NOMO-1 treated with dmso at 0.1 percent for 144 hours (cell line): ENCODE results near the gene INPP5A.
A peak's percentile ranks its signal among the peaks of the same experiment; 100 is the strongest.
"Not testable (repeated sequence)": the region's sequence is repeated elsewhere in the genome, so short reads cannot be mapped to it uniquely, and the experiment has no call there.

Source experiments
- DNase-seq: peaks from one replicate; lab custom pipeline; 2025; ENCODE audit not compliant: unreplicated experiment; lab: John Stamatoyannopoulos, UW

The INPP5A gene

DNA sequence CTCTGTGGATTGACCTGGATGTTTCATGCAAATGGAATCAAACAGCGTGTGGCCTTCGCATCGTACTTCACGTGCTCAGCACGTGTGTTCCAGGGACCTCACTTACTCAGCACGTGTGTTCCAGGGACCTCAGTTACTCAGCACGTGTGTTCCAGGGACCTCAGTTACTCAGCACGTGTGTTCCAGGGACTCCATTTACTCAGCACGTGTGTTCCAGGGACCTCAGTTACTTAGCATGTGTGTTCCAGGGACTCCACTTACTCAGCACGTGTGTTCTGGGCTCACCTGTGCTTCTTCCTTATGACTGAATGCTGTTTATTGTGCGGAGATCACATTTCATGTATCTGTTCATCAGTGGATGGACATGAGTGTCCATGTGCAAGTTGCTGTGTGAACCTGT lies 22.0 kb downstream of the INPP5A start:
- DNase-seq = no peak

DNA sequence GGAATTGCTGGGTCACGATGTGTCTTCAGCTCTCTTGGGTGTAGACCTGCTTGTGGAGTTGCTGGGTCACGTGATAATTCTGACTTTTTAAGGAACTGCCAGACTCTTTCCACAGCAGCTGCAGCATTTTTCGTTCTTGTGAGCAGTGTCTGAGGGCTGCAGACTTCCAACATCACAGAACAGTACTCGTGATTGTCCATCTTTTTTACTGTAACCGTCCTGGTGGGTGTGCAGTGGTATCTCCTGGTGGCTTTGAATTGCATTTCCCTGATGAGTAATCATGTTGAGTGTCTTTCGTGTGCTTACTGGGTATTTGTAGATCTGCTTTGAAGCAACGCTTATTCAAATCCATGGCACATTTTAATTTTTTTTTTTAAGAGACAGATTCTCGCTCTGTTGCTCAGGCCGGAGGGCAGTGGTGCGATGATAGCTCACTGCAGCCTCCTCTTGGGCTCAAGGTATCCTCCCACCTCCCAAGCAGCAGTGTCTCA lies 22.7 kb downstream of the INPP5A start:
- DNase-seq = peak; percentile 54

DNA sequence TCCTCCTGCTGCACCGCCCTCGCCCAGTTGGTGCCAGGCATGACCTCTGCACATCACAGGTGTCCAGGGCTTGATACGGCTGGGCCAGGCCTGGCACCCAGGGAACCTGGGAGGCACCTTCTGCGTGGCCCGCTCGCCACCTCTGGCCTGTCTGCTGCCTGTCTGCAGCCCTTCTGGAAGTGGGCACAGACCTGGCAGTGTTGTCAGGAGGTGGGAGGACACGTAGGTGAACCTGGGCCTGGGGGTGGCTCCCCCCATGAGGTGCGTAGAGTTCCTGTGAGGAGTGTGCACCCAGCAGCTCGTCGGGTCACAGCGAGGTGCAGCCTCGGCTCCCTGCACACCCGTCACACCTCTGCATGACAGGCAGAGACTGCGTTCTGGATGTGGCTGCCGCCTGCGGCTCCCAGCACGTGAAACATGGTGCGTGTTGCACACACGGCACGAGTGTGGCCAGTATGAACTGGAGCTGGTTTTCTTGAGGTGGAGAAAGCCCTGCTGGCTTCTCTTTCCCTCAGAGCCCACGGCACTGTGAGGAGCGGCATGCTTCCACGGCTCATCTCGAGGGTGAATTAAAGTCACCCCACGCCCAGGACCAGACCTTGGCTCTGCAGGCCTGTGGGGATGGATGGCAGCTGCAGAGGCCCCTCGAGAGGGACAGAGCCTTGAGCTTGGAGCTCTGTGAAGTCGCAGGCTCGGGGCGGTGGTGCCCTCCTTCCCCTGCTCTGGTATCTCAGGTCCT lies 24.8 kb downstream of the INPP5A start:
- DNase-seq = no peak

DNA sequence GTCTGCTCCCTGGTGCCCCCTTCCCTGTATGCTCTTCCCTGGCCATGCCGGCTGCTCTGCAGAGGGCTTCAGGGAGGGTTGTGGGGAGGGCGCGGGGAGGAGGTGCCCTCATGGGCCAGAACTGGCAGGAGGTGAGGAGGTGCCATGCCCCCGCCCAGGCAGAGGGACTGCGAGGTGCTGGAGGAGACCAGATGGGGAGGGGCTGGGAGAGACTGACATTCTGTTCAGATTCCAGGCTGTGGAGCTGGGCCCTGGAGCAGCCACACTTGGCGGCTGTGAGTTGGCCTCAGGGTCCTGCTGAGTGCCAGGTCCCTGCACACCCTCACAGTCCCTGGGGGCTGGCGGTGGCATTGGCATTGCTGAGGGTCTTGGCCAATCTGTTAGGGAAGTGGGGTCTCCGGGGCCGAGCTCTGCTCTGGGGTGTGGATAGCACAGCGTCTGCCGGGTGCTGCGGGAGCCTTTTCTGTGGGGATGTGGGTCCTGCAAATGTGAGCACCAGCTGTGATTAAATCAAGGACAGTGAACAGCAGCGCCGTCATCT lies 25.4 kb downstream of the INPP5A start:
- DNase-seq = no peak

DNA sequence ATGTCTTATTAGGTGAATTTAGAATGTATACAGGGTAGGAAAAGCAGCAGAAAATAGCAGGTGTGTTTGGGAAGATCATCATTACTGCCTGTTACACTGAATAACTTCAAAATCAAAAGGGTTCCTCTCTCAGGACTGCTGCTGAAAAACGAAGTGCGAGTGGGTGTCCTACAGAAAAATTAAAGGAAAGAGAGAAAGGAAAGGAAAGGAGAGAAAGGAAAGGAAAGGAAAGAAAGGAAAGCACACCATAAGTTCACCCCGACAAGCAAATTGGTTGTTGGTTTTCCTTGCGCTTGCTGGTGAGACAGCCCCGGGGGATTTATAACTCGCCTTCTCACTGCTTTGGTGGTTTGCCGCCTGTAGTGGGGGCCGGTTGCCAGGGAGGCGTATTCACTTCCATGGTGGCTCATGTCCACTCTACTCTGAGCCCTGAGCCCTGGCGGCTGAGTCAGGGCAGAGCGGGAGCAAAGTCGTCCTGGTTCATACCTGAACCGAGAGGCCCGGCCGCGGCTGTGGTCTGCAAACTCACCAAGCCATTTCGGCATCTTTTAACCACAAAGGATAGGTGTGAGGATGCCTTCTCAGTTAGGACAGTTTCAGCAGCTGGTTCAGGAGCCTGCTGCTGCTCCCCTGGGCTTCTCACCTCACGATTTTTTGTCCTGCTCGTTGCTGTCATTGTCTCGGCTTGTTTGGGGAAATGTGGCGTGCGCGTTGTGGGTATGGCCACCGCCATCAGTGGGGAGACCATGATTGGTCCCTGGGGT lies 26.1 kb downstream of the INPP5A start:
- DNase-seq = no peak

DNA sequence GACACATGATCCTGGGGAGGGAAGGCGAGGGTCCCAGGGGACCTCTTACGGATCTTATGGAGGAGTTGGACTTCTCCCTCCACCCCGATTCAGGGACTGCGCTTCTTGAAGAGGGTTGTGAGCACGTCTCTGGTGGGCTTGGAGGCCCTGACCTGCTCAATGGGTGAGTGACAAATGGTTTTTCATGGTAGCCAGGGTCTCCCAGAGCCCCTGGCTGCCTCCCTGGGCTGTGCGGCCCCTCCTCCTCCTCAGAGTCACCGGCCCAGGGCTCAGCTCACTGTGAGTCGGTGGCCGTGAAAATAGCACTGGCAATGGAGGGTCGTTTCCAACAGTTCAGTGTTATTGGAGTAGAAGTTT lies 26.6 kb downstream of the INPP5A start:
- no peak for DNase-seq

DNA sequence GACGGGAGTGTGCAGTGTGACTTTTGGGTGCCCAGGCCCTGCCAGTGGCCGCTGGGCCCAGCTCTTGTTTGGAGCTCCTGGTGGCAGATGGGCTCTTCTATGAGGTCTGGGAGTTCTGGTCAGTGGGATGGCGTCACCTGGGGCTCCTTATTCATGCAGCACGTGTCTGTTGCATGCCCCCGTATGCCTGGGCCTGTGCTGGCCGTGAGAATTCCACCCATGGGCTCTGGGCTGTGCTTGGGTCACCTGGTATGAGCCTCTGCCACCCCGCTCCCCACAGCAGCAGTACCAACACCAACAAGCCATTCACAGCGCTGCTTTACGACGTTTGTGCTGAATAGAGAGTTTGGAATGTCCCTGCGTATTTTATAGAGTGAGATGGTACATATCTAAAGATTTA lies 27.1 kb downstream of the INPP5A start:
- no peak for DNase-seq

DNA sequence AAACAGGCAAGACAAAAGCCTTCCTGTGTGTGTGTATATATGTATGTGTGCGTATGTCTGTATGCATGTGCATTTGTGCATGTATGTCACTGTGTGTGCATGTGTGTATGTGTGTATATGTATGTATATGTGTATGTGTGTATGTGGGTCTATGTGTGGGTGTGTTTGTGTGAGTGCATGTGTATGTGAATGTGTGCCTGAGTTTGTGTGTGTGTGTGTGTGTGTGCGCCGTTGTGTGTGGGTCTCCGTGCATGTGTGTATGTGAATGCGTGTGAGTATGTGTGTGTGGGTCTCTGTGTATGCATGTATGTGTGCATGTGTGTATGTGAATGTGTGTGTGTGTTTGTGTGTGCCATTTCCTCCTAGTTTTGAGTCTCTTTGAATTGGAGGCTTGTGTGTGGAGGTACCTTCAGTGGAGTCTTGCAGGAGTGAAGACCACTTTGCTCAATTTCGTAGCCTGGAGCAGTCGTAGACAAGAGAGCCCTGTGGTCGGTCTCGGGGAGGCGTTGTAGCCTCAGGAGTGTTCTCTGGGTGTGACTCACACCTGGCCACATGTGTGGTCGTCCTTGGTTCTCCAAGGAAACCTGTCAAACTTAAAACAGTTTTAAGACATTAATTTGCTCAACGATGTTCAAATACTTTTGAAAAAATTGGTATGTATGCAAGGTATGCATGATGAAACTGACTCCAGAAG lies 28.1 kb downstream of the INPP5A start:
- no peak for DNase-seq

DNA sequence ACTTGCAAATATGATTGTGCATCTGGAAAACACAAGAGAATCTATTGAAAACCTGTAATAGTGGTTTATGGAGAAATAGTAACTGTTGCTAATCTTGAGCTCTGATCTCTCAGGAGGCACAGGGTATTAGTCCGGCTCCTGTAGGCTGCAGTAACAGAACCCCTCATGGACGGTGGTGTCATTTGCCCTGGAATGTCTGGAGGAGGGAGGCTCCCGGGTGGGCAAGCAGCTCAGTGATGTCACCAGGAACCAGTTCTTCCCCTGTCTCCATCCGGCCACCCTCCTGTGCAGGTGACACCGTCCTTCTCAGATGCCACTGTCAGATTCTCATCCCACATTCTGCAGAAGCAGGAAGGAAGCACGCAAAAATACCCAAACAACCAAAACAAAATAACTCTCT lies 29.3 kb downstream of the INPP5A start:
- no peak for DNase-seq

DNA sequence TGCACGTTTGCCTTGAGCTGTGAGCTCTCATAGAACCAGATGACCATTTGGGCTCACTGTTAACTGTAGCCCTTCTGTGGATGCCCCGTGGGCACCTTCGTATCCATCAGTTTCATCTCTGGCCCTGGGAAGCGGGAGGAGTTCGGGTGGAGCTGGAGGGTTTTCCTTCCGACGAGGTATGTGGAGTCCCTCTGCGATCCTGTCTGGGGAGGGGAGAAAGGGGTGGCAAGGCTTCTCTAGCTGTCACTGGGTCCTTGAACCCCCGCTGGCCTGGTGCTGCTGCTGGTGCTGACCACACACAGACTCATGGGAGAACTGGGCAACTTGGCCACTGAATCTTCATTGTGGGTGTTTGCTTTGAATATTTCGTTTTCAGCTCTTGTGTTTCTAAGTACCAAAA lies 32.7 kb downstream of the INPP5A start:
- no peak for DNase-seq

DNA sequence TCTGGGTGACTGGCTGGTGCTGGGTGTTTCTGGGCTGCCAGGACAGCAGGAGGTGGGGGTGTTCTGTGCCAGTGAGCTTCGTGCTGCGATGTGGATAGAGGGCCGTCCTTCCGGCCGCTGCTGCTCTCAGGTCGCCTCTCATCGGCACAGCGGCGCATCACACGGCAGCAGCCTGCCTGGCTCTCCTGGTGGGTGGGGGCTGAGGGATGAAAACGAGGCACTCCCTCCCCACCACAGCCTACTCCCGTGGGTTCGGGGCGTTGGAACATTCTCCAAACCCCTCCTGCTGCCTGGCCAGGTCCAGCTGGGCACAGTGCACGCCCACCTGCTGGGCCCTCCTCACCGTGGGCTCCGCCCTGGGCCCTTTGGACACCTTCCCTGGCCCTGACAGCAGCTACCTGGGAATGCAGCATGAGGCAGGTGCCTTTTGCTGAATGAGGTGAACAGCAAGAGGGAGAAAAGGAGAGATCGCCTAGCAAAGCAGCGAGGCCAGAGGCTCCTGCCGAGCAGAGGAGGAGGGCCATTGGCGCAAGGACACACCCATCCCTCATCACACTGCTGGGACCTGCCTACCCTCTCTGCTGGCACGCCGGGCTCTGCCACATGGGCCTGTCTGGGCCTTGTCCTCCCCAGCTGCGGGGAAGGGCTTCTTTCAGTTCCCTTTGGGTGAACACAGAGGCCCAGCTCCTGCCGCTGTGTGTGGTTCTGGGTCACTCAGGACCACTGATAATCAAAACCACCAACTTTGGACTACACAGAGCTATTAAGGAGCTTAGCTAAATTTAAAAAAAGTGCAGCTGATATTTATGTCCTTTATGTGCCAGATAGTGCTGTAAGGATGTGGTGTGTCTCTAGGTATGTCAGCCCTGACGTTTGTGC lies 33.4 kb downstream of the INPP5A start:
- DNase-seq = peak; percentile 79

DNA sequence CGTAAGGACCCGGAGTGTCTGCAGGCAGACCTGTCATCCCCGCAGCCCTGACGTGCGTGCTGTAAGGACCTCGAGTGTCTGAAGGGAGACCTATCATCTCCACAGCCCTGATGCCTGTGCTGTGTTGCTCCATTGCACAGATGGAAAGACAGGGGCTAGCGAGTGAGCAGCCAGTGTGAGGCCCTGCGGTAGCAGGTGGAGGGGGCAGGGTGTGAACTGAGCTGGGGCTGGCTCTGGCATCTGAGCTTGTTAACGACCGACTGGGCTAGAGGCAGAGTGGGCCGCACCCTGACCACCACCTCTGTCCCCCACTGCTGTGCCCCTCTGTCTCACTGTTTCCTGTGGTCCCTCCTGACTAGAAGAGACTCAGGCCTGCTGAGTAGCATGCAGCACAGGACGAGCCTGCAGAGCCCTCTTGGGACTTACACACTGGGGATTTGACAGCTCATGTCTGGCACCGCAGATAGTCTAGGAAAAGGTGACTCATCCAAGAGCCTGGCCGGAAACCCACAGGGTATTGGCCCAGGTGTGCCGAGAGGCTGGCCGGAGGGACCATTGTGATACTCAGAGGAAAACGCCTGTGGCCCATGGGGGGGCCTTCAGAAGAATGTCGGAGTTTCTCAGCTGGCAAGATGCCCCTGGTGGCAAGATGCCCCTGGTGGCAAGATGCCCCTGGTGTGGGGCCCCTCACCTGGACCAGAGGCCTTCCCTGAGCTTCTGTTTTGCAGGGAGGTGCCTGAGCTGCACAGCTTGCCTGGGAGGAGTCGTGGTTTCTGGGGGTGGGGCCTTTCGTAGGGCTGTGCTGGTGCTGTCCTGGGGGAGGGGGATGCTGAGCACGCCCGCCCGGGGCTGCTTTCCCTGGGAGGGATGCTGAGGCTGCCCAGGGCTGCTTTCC lies 34.3 kb downstream of the INPP5A start:
- DNase-seq = no peak

DNA sequence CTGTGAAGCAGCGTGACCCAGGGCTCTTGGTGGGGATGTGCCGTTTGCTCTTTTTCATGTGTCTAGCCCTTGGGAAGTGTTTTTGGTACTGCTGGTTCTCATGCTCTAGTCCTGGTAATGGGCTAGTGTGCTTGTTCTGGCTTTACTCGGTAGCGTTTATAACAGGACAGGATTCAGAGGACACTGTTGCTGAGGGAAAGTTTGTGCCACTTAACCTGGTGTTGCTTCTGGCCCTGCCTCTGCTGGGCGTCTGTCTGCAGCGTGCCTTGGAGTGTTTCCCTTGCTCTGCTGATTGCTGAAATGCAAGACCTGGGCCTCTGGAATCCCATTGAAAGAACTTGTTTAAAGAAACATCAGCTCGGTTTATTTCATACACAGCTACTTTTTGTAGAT lies 35.0 kb downstream of the INPP5A start:
- DNase-seq = no peak

DNA sequence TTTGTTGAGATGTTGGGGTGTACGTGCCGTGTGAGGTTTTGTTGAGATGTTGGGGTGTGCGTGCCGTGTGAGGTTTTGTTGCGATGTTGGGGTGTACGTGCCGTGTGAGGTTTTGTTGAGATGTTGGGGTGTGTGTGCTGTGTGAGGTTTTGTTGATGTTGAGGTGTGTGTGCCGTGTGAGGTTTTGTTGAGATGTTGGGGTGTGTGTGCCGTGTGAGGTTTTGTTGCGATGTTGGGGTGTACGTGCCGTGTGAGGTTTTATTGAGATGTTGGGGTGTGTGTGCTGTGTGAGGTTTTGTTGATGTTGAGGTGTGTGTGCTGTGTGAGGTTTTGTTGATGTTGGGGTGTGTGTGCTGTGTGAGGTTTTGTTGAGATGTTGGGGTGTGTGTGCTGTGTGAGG lies 35.4 kb downstream of the INPP5A start:
- not testable (repeated sequence) for DNase-seq

DNA sequence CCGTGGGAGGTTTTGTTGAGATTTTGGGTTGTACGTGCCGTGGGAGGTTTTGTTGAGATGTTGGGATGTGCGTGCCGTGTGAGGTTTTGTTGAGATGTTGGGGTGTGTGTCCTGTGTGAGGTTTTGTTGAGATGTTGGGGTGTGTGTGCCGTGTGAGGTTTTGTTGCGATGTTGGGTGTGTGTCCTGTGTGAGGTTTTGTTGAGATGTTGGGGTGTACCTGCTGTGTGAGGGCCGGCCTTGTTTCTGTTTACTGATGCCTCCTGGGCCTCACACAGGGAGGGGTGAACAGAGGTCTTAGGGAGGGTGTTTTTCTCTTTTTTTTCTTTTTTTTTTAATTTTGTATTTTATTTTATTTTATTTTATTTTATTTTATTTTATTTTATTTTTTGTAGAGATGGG lies 36.7 kb downstream of the INPP5A start:
- DNase-seq = no peak

DNA sequence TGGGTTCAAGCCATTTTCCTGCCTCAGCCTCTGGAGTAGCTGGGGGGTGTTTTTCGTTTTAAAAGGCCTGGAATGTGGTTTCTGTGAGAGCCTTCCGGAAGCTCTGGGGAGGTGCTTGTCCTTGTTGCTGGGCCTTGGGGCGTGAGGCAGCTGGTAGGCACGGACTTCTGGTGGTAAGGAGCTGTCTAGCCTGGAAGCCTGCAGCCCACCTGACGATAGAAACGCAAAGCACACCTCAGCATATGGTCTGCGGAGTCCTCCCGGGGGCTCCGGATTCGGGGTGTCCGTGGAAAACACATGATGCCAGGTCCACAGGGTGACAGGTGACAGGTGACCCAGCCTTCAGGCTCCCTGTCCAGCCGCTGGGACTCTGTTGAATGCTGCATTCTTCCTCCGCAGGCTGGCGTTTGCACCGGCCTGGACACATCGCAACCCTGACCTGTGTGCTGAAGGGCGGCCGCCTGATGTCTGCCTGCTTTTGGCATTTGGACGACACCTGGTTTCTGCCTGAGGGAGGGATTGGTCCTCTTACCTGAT lies 37.3 kb downstream of the INPP5A start:
- DNase-seq = peak; percentile 8

DNA sequence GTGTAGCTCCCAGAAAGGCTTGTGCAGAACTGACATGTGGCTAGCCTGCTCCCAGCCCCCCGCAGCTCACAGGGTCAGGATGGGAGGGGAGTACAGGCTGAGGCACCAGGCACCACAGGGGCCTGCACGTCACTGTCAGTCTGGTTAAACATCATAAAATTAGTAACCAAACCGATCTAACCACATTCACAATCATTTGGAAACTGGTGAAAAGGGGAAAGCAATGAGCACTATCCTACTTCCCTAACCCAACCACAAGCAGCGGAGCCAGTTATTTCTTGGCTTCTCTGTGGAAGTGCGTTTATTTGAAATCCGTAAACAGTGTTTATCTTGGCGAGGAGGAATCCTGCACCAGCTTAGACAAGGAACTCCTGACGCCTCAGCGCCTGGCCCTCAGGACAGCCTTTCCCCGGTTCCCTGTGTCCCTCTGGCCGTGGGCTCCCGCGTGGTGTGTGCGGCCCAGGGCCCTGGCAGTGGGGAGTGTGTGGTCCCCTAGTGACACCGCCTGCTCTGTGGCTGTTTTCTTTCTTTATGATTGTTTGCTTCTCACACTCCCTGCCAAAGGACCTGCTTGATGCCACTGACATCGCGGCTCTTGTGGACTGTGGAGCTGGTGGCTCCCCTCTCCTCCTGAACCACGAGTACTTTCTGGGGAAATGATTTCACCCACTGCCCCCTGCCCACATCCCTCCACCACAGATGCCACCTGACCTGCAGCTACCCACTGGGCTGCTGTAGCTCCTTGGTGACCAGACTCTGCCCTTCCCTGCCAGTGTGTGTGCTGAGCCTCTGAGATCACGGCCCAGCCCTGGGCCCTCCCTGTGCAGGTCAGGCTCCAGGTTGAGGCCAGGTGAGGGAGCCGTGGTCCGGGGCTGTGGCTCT lies 38.0 kb downstream of the INPP5A start:
- DNase-seq = peak; percentile 90

DNA sequence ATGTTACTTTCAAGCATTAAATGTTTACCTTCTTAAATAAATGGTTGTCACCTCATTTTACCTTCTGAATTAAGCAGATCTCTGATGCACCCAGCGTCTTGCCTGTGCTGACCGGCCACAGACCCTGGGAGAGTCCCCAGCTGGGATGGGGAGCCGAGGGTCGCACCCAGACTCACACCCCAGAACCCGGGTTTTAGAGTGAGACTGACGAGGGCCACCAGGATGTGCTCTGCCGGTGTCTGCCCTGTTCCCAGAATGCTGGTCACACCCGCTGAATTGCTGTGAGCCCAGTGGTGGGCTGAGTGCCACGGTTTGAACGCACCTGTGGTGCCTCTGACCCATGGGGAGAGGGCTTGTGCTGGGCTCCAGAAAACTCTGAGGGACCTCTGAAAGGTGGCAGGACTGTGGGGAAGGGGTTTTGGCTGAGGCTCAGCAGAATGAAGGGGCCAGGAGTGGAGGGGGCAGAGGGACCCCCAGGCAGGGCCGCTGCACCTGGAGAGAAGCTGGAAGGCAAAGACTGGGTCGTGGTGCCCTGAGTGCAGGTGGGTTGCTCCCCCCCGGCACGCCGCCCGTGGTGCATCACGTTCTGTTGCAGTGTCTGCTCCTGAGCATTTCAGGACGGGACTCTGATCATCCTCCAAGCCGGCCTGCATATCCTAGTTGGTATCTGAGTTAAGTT lies 39.2 kb downstream of the INPP5A start:
- DNase-seq = no peak
